ENCODE results near the gene ADAMTS3.
A peak's percentile ranks its signal among the peaks of the same experiment; 100 is the strongest.

ADAMTS3 gene

DNA sequence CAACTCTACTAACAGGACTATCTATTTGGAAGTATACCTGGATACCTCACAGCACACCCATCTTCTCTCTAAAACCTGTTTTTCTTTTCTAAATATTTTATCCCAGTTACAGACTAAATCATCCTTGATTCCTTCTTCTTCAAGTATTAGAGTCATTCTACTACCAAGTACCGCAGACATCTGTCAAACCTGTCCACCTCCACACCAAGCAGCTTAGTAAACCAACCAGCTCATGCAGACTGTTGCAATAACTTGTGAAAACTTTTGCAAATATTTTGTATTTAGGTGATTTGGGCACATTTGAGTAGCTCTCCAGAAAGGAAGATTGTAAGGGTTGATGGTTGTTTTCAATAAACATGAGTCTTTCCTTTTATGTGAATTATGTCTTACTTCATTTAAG, 238.6 kb downstream of the ADAMTS3 start:
- DNase-seq = no peak

DNA sequence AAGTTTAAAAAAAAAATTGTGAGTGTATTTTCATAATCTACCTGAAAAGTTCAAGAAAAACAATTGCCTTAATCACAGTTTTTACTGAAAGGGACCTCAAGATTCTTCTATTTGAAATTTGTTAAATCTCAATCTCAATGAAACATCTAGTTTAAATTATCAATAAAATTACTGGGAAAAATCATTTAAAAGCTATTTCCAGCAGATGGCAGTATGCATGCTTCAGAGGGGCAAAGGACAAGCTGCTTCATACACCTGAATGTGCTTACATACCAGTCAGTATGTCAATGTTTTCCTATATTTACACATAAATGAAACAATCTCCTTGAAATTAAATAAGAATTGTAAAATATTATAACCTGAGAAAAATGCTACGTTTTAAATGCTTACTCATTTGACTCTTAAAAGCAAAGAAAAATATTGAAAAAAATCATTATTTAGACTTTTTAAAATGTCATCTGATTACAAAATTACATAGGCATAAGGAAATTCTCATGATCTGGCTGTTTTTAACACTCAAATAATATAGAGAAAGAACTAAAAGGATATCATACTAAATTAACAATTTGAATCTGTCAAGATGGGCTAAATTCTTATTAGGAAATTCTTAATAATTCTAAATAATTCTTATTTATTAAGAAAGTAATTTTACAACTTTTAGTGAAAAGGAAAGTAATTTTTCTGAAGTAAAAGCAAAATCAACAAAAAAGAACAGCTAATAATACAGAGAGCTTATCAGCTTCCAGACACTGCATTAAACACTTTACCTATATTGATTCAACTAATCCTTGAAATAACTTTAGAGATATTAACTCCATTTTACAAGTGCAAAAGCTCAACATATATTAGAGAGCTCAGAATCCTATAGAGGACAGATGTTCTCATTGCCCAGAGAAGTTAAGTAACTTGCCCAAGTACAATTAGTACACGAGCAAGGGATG, 242.1 kb downstream of the ADAMTS3 start:
- no peak for DNase-seq

DNA sequence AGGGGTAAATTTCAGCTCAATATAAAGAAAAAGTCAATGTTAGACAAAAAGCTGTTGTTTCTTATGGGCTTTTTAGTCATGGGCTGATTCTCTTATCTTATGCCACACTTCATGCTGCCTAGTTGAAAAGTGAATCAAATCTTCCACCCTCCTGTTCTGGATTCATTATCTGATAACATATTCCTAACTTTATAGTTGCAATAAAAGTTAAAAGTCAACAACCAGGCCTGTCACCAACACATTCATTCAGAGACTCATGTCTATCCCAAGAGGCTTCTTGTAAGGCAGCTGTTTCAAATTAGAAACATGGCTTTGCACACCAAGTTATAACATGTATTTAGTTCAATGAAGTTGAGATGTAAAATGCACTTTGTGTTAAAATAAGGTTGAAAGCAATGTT, 243.8 kb downstream of the ADAMTS3 start:
- no peak for DNase-seq

DNA sequence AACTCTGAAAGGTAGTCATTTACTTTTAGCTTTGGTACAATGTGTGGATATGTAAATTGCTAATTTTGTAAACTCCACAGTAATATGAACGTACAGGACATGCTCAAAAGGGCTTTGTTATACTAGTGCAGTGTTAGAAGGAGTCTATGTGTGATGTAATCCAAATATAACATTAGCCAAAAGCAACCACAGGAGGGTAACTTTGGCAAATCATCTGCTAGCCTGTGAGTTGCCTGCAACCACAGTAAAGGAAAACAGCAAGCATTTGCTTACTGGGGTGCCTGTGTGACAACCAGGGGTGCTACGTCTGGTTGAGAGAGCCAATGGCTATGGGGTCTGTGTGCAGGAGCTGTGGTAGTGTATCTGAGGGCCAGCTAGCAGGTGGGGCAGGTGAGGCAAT, 245.8 kb downstream of the ADAMTS3 start:
- DNase-seq = no peak

DNA sequence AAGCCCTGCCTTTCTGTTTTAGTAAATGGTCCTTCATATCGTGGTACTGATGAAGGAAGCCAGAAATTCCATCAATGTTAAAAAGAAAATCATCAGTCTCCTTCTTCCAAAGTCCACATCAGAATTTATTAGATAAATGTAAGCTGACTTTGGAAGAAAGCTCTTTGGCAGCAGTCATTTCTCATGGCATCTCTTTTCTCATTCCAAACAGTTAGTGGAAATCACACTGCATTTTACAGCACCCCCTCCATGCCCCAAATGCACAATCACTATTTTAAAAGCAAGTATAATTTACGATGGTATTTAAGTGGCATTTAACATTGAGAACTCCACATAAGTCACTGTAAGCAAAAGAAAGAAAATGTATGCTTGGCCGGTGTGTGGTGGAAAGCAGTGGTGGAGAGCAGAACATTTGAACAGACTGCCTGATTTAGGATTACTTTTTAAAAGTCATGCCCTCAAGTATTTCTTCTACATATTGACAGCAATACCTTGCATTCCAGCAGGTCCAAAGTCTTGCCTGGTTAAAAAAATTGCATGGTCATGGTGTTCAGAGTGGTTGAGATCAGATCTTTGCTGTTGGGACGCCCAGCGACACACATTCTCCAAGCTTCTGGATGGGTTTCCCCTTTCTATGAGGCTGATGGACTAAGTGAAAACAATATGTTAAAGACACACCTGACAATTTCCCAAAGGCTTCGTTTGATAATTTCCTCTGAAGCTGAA, 248.6 kb downstream of the ADAMTS3 start:
- DNase-seq = no peak

DNA sequence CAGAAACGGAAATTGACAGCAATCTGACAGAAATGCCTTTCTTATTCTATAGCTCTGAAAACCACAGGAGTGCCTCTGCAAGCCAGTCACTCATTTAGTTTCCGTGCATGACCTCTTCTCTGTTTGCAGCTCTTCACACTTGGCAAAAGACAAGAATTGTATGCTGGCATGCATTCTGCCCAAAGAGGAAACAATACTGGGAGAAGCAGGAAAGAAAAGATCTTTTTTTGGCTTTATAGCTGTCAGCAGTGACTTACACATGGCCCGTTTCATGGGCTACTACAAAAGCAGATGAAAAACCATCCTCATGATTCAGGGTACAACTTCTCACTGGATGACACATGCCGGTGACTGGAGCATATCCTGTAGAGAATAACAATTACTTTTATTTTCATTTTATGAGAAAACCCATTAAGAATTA, 249.4 kb downstream of the ADAMTS3 start:
- DNase-seq = no peak

DNA sequence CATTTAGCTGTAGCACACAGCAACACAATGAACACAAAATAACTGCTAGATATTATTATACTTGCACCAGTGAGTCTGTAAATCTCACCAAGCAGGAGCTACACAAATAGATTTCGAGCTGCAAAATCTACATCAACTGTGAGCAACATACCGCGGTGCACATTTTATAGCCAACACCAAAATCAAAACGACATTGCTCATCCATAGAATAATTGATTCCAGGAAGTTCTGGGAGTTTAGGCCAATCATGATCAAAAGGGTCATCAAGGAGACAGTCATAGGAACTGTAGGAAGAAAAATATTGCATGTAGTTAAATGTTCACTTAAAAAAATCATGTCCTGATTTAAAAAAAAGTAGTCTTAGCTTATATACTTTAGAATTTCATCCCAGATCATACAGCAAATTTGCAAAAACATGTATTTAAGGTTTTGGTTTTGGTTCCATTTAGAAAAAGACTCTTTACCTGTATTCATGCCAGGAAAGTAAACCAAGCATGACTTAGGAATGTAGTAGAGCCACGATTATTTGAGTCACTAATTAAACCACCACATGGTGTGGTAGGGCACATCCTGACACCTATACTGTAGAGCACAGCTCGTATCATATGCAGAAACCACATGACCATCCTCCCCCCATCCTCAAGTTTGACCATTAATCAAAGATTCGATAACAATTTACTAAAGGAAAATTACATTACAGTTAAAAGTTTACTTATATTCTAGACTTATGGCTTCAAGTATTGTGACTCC, 250.4 kb downstream of the ADAMTS3 start:
- no peak for DNase-seq

DNA sequence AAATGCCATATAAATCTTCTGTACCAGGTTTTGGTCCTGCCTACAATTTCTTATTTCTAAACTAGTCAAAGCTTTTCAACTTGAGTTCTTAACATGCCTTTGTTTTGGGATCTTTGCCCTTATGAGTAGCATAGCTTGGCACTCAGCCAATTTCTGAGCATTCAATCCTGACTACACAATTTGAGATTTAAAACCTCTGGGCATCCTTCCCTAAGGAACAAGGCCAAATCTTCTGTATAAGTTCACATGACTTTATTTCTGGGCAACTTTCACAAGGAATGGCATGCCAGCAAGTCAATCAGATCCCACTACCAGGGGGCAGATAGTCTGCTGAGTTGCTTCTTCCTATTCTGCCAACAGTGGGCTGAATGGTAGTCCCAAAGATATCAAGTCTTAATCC, 254.2 kb downstream of the ADAMTS3 start:
- DNase-seq = no peak

DNA sequence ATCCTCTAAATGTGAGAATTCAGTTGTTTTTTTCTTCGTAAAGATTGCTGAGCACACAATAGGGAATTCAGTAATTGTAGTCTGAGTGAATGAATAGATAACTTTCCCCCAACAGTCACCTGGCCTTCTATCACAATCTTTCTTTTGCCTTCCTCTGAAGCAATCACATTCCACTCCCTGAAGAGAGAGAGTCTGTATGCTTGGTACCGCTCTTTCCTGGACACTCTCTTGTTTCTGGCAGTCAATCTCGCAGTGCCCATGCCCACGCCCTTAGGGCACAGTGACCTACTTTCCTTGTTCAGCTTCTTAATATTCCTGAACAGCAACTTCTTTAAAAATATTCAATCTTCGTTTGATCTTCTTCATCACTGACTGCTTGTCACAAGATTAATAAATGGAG, 255.9 kb downstream of the ADAMTS3 start:
- no peak for DNase-seq

DNA sequence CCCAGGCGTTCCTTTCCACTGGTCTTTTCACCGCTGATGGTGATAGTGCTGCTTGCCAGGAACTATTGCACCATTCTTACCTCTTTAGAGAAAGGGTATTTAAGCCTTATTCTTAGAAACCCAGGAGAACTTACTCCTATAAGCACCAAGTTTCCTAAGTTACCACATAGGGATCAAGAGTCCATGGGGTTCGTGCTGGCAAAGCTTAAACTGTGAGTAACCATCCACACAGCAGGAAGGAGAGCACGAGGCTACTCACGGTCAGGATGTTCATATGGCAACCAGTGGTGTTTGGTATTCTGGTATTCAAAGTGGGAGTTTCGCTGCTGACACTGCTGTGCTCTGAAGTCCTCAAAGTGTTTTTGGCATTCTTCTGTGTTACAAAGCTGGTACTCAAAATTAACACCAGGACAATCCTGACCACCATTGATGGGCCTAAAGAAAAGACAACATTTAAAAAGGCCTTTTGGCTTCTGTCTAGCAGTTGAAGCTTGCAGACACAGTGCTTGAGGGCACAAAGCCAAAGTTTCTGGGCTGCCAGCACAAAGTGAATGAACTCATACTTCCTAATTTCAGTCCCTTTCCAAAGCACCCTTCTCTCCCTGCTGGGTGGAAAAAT, 256.9 kb downstream of the ADAMTS3 start:
- DNase-seq = no peak

DNA sequence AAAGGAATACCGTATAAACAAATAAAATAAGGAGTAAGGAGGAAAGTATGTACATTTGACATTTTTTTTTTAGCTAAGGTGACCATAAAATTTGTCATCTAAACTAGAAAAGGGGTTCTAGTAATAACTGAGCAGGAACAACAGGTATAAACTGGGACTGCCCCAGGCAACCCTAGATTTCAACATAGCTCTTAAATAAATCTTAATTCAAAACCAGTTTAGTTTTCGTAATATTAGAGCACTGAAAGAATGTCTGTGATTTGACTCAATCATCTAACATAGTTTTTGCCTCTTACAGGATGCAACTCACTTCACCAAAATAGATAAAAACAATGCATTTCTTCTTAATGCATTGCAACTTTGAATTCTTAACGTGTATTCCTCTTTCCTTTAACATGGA, 257.7 kb downstream of the ADAMTS3 start:
- DNase-seq = no peak

DNA sequence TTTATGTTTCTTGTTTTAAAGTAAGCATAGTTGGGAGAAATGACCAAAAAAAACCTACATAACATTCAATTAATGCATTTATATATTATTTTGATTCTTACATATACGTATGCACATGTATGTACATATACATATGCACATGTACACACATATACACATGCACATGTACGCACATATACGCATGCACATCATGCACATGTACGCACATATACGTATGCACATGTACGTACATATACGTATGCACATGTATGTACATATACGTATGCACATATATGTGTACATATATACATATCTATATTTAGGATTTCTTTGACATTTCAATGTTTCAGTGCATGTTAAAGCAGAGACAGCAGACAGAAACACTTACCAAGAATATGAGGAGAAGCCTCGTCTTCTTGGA, 263.4 kb downstream of the ADAMTS3 start:
- no peak for DNase-seq

DNA sequence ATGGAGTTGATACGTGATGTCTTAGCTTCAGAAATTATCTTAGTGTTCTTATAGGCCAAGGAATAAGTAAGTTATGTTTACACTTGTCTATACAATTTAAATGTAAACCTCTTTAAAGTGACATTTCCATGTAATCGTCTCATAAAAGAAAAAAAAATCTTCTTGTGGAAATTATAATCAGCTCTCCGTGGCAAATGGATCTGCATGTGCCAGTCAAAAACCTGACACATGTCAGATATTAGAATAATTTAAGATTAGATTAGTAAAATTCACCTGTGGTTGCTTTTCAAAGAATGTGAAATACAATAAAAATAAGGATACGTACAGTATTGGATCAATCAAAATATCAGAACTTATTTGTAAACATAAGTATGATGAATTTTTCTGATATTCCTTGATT, 263.9 kb downstream of the ADAMTS3 start:
- no peak for DNase-seq

DNA sequence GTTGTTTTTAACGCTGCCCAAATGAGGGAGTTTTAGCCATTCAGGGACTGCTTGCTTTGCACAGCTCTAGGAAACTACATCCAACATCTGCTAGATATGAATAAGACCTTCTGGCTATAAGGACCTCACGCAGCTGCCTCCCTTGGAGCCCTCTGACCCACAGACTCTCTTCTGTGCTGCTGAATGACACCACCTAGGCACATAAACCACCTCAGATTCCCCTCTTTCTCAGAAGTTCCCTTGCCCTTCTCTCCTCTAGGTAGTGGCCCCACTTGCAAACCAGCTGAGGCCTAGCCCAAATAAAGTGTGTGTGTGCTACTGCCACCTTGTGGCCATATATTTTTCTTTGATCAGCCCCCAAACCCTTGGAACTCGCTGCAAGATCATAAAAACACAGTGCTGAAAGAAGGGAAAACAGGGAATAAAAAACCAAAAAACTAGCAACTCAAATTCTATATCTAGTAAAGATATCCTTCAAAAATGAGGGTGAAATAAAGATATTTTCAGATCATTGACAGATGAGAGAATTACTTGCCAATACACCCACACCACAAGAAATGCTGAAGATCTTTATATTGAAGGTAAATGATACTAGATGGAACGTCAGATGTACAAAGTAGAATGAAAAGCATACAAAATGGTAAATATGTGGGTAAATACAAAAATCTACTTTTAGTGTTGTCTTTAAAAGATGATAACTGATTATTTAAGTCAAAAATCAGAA, 265.9 kb downstream of the ADAMTS3 start:
- DNase-seq = peak; percentile 39

DNA sequence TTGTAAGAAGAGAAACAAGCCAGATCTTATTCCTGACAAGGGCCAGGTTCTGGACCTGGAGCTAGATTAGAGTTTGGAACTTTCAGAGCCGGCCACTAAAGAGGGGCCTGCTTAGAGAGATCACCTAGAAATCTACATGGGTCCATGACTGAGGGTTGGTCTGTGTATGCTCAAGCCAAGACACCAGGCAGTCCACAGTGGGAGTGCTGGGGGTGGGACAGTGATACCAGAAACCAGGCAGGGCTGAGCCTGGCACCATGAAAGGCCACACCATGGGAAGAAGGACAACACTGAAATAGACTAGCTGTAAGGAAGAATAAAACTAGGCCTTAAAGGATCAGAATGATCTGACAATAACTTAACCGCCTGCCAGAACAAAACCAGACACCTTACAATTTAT, 267.3 kb downstream of the ADAMTS3 start:
- DNase-seq = no peak

DNA sequence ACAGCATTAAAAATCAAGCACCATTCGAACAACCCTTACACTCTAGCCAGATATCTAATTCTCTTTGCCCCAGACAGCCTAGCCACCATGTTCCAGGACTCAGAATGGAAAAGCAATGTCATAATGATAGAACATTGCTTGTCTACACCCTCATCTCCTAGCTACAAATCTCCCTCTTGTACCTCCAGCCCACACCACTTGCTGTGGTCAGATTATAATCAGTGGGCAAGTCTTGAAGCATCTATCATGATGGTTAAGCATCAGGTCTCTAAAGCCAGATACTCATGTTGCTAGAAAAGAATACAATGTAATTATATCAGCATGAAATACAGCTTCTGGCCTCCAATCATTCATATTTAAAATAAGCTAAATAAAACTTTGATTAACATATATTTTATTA, 268.9 kb downstream of the ADAMTS3 start:
- DNase-seq = no peak

DNA sequence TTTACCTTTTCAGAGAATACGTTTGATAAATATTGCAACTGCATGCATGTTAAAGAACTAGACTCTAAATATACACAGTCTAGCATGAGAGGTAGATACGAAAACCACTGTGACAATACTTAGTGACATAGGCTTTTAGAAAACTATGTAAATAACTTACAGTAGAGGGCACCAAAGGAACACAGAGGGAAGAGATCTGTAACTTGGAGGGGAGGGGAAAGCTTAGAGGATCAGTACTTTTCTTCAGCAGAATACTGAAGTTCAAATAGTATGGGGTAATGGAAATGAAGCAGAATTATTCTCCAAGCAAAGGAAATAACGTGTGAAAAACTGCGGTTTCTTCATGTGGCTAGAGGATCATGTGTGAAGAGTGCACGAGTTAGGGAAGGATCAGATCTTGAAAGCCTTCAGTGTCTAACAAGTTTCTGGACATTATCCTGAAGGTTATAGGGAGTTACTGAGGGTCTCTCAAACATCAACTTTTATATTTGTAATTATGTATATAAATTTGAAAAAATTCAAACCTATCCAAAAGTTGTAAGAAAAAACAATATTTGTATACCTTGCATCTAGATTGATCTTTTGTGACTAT, 273.0 kb downstream of the ADAMTS3 start:
- no peak for DNase-seq

DNA sequence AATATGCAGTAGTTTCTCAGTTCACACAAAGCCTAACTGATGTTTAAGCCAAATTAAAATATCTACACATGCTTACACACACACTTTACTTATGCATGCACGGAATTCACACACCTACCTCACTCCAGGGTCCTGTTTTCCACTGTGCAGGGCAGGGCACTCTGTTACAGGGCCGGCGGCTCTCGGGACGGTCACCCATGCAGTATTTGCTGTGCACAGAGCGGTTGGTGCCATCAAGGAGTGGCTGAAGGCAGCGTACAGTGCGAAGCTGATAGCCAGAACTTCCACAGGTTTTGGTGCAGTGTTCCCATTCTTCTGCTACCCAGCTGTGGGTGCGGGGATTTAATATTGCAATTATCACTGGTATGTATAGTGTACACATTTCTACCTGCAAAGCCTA, 278.3 kb downstream of the ADAMTS3 start:
- no peak for DNase-seq

DNA sequence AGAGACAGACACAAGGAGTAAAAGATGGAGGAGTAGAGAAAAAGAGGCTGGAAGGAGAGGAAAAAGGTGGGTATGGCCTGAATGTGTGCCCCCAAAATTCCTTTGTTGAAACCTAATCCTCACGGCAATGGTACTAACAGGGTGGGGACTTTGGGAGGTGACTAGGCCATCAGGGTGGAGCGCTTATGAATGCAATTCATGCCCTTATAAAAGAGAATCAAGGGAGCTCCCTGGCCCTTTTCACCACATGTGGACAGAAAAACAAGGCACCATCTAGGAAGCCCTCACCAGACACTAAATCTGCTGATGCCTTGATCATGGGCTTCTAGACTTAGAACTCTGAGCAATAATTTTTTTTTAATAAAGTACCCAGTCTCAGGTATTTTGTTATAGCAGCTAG, 282.1 kb downstream of the ADAMTS3 start:
- DNase-seq = no peak

DNA sequence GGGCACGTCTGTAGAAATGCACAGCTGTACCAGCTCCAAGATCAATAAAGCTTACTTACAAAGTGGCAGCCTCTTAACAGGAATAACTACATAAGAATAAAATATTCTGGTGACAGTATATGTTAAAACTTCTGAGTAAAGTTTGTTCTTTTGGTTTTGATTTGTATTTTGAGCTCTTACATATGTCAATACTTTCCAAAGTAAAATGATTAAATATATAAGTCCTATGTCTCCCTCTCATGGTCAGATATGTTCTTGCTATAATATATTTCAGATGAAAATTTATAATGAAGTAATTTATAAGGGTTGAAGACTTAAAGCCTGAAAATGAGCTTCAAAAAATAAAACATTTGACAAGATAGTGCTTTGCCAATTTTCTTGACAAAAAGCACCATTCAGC, 282.8 kb downstream of the ADAMTS3 start:
- no peak for DNase-seq

DNA sequence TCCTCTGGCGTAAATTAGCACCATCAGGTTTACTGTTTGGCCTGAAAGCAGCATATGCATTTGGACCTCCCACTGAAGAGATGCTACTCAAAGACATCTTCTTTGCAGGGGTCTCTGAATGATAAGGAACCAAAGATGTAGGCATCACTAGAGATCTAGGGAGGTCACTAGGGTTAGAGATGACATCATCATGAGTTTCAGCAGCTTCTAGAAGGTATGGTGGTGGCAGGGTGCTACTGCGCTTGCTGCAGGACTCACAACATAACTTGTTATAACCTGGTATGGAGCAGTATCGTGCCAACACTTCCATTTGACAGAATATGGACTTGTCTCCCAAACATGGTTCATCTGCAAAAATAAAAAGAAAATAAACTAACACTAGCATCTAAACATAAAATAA, 285.7 kb downstream of the ADAMTS3 start:
- DNase-seq = no peak

DNA sequence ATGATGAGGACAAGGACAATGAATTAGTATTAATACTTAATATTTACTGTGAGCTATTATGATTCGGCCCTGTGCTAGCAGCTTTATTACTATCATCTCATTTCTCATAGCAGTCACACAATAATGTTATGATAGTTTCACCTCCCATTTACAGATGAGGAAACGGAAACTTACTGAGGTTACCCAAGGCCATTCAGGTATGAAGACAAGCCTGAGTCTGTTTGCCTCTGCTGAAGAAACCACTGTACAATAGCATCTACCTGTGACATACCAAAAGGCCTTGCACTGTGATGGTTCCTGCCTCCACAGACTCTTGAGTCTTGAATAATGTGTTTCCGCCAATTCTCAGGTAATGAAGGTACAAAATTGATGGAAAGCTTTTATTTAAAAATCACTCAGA, 288.8 kb downstream of the ADAMTS3 start:
- no peak for DNase-seq

All from stimulated activated CD4-positive, alpha-beta T cell treated with anti-CD3 and anti-CD28 coated beads, Interleukin-15, amount 100 ng/mL, for 24 hours (primary cell).